Raji (cell line): Measurements from ENCODE around the gene ADGRF3.

Experiments
- POLR2A ChIP-seq: IDR thresholded peaks from 2 replicates; pipeline ENCODE4 v1.6.1; 2011; ENCODE audit warnings: low read depth, low read length, control low read depth; ENCODE audit not compliant: insufficient read depth

ADGRF3 gene

GRCh38 chr2:26298638-26299393, 47.8 kb downstream of the ADGRF3 start:
- no peak for TF ChIP-seq POLR2A

DNA sequence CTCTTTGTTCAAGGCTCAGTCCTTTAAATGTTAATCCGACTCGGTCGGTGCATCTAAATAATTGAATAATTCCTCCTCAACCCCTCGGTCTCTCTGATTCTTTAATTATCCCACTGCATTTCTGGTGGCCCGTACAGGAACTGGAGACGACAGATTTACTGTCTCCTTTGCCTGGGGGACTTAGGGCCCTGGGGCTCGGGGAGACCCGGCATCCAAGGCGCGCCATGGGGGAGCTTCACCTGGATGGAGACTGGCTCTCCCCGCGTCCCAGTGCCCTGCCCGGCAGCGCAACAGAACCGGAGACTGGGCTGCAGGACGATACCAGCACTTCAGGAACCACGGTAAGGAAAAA, 48.3 kb downstream of the ADGRF3 start:
- no peak for TF ChIP-seq POLR2A

GRCh38 chr2:26297061-26297460, 49.5 kb downstream of the ADGRF3 start:
- TF ChIP-seq POLR2A, result no peak

DNA sequence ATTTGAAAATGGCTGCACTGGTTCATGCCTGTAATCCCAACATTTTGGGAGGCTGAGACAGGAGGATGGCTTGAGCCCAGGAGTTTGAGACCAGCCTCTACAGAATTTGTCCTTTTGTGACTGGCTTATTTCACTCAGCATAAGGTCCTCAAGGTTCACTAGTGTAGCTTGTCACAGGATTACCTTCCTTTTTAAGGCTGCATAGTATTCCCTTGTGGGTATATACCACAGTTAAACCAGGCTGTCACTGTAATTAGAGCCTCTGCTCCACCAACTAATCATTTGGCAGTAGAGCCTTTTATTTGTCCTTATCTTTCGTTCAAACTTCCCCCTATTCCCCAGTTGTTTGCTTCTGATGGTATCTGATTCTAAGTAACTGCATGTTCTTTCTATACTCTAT, 51.1 kb downstream of the ADGRF3 start:
- no peak for TF ChIP-seq POLR2A

- no peak for TF ChIP-seq POLR2A
These were observed 53.9 kb downstream of the ADGRF3 start for GRCh38 chr2:26292646-26293045.

DNA sequence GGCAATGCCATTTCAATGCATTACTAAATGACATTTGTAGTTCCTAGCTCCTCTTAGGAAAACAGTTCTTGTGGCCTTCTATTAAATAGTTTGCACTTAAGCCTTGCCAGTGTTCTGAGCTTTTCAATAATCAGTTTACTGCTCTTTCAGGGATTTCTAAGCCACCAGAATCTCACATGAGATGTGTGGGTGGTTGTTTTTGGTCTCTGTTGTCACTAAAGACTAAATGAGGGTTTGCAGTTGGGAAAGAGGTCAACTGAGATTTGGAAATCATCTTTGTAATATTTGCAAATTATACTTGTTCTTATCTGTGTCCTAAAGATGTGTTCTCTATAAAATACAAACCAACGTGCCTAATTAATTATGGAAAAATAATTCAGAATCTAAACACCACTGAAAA, 56.6 kb downstream of the ADGRF3 start:
- TF ChIP-seq POLR2A, result no peak

DNA sequence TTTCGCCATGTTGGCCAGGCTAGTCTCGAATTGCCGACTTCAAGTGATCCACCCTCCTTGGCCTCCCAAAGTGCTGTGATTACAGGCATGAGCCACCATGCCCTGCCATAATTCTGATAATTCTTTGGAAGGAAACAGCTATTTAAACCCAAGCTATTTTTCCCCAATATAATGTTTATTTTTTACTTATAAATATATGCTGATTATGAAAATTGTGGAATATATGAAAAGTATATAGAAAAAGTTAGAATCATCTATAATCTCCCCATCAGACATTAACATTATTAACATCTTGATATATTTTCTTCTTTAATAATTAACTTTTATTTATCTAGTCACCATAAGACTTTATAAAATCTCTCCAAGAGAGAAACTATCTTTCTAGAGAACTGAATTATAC, 60.7 kb downstream of the ADGRF3 start:
- no peak for TF ChIP-seq POLR2A

GRCh38 chr2:26284132-26284531, 62.5 kb downstream of the ADGRF3 start:
- TF ChIP-seq POLR2A, result no peak

DNA sequence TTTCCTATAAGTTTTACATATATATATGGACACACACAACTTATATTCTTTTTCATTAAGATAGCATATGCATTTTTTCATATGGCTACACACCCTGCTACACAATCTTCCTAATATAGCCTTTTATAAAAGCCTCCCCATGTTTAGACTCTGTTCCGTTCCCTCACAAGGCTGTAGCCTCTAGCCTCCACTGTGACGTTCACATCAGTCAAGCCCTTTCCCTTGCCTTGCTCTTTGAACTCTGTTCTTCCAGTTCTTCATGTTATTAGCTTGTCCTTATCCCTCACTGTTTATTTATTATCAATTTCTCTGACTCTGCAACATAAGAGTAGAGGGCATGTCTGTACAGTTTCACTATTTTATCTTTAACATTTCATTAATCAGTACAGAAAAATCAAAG, 63.0 kb downstream of the ADGRF3 start:
- TF ChIP-seq POLR2A, result no peak

GRCh38 chr2:26281226-26281625, 65.4 kb downstream of the ADGRF3 start:
- TF ChIP-seq POLR2A, result no peak

DNA sequence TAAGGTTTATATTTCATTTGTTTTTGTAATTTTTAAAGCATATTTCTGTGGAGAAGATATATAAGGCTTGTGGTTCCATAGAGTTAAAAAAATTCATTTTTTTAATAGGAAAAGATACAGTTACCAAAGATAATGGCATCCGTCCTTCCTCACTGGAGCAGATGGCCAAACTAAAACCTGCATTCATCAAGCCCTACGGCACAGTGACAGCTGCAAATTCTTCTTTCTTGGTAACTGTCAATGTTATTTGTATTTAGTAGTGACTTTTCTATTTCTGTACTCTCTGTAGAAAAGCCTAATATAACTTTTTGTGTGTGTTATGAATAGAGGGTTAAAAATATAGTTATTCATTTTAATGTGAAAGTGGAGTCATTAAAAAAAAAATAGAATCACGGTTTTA, 66.7 kb downstream of the ADGRF3 start:
- no peak for TF ChIP-seq POLR2A

DNA sequence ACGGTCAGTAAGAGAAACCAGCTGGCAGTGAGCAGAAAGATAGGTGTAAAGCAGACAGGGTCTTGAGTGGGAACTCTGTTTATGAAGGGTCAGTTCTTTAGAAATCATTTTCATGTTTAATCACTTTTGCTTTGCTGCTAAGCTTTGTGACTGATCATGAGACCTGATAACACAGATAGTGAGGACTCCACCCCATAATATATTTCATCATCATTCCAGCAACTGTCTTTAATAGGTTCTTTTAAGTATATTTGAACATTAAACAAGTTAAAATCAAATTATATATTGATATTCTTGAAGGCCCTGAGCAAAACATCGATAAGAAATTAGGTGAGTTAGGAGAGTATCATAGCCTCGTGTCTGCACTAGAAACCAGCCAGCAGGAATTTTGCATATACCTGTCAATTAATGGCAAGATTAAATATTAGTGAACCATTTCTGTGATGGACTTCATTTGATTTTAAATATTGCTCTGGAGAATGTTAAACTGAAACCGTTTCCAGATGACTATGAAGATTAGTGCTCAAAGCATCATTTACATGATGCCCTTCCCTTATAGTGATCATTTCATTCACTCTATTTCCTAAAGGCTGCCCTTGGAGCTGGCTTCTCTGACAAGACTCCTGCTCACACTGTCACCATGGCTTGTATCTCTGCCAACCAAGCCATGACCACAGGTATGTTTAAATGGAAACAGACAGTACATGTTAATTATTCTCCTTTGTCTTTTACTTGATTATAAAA, 69.9 kb downstream of the ADGRF3 start:
- TF ChIP-seq POLR2A, result no peak

GRCh38 chr2:26274058-26274613, 72.5 kb downstream of the ADGRF3 start:
- no peak for TF ChIP-seq POLR2A

DNA sequence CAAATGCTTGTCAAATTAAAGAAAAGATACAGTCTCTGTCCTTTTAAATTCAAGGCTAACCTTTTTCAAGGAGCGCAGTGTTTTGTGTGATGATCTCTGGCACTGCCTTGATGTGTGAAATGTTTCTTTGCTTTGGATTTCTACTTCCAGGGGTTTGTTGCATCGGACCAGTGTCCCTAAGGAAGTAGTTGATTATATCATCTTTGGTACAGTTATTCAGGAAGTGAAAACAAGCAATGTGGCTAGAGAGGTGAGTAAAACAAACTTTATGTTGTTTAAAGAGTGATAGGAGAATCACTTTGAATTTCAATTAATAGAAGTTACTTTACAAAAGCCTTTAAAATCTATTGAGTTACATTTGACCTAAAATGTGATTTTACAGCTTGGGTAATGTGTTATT, 73.1 kb downstream of the ADGRF3 start:
- TF ChIP-seq POLR2A, result no peak

DNA sequence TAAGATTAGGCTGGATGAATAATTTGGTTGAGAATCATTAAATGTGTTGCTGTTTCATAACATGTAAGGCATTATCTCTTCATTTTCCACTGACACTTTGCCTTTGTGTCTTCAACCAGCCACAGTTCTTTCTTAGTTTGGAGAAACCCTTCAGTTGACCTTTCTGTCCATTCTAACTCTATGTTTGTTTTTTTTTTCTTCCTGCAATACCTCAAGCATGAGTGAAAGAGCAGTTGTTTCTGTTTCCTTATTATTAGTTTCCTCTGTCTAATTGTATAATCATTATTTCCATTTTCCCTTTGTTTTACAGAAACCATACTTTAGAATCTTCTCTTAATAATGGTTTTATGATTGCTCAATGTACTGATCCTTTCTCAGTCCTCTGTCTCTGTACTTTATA, 76.2 kb downstream of the ADGRF3 start:
- TF ChIP-seq POLR2A, result no peak

DNA sequence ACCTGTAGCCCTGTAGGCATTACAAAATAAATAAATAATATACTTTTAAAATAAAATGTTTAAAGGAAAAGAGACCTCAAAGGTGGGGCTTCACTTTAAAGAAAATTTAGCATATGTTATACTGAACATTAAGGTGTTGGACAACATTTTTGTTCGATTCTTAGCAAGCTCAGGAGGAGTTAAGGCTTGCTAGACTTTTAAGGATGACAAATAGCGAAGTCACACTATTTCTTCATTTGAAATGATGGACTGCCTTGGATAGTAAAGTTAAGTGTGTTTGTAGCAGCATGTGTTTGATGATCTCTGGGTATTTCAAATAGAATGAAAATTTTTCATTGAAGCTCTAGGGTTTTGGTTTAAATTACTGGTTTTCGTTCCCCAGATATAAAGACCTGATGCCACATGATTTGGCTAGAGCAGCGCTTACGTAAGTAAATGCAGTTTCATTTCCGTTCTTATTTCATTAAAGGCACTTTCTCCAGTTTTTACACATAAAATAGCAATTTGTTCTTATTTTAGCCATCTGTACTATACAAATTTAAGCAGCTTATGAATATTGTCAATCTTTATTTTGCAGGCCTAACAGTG, 76.9 kb downstream of the ADGRF3 start:
- no peak for TF ChIP-seq POLR2A
